Choroid plexus epithelial cell (primary cell): ENCODE data around the gene PMEPA1.
A peak's percentile ranks its signal among the peaks of the same experiment; 100 is the strongest.

Experiments
- DNase-seq: peaks from one replicate; pipeline ENCODE4 v3.0.0-alpha.2; 2010; ENCODE audit warnings: low read depth
- H3K4me3 ChIP-seq: 2 replicates; pipeline ENCODE4 v1.5.1; 2011; ENCODE audit warnings: low read depth, mild to moderate bottlenecking, control low read depth, low read length, moderate library complexity
- TF ChIP-seq, protein P1 (sequence below): conservative IDR thresholded peaks from 2 replicates; pipeline ENCODE4 v1.5.1; 2011; ENCODE audit warnings: low read depth, mild to moderate bottlenecking, control low read depth, inconsistent platforms, low read length, moderate library complexity

Gene PMEPA1, protein sequence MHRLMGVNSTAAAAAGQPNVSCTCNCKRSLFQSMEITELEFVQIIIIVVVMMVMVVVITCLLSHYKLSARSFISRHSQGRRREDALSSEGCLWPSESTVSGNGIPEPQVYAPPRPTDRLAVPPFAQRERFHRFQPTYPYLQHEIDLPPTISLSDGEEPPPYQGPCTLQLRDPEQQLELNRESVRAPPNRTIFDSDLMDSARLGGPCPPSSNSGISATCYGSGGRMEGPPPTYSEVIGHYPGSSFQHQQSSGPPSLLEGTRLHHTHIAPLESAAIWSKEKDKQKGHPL

DNA sequence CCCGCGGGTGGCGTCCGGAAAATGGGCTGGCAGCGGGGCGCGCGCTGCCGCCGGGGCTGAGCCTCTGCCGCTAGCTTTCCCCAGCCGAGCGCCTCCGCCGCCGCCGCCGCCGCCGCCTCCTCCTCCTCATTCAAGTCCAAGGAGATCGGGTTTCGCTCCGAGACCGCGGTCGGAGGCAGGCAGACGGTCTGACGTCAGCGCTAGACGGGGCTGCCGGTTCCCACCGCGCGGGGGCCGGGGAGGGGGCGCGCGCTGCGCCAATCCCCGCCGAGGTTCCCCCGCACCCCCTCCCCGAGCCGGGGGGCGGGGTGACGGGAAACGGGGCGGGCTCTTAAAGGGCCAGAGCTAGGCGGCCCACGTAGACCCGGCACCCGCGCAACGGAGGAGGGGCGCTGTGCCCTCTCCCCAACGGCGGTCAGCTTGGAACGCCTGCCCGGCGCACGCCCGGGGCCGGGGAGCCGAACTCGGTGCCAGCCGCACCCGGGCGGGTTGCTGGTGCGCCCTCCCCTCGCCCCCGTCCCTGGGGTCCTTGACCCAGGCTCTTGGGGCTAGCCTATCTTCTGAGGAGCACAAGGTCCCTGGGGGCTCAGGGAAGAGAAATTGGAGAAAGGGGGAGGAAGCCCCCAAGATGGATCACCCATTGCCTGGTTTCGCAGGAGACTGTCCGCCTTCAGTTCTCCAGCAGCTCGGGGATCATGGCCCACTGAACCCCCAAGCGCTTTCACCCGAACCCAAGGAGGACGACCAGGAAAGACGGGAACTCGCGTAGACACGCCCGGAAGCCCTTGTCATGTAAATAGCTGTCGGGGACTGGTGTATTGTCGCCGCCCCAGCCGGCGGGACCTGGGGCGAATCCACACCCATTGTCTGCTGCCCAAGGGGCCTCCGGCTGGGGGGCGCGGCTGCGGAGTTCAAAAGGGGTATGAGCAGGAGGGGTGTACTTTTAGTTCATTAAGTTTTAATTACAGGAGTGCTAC is at the start of gene PMEPA1:
TSS of gene PMEPA1 (minus strand) at position 193 of the 977 bp plus-strand sequence. CDS start 433 bp downstream, outside the sequence.
- peak within 1 kb of the TSS; percentile 81 for H3K4me3 ChIP-seq
- TF ChIP-seq, protein P1, sequence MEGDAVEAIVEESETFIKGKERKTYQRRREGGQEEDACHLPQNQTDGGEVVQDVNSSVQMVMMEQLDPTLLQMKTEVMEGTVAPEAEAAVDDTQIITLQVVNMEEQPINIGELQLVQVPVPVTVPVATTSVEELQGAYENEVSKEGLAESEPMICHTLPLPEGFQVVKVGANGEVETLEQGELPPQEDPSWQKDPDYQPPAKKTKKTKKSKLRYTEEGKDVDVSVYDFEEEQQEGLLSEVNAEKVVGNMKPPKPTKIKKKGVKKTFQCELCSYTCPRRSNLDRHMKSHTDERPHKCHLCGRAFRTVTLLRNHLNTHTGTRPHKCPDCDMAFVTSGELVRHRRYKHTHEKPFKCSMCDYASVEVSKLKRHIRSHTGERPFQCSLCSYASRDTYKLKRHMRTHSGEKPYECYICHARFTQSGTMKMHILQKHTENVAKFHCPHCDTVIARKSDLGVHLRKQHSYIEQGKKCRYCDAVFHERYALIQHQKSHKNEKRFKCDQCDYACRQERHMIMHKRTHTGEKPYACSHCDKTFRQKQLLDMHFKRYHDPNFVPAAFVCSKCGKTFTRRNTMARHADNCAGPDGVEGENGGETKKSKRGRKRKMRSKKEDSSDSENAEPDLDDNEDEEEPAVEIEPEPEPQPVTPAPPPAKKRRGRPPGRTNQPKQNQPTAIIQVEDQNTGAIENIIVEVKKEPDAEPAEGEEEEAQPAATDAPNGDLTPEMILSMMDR = no peak
- DNase-seq = peak; percentile 98

DNA sequence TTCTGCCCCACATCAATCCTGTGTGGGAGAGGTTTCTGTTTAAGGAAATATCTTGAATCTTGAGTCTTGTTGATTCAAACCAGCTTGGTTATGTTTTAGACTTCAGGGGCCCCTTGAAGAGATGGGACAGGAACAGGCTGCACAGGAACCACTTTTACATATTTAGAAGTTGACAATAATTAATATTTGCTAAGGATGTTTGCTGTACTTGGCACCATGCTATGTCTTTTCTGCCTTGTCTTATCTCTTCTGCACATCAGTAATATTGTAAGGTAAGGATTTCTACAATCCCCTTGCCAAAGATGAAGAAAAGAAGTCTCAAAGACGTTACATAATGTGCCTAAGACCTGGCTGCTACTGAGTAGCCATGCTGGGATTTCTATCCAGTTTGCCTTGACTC is 48.0 kb upstream of the PMEPA1 start:
- H3K4me3 ChIP-seq = no peak overlapping the region
- TF ChIP-seq, protein P1 = no peak
- no peak for DNase-seq

DNA sequence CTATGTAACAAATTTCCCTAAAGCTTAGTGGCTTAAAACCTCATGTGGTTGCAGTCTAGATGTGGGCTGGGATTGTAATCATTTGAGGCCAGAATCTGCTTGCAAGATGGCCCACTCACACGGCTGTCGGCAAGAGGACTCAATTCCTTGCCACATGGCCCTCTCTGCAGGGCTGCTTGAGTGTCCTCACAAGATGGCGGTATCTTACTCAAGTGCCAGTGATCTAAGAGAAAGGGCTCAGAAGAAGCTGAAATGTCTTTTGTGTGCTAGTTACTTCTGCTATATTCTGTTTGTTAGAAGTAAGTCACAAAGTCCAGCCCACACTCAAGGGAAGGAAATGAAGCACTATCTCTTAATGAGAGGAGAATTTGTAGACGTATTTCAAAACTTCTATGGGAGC is 47.1 kb upstream of the PMEPA1 start:
- no peak for DNase-seq
- no peak overlapping the region for H3K4me3 ChIP-seq
- TF ChIP-seq, protein P1 = no peak

DNA sequence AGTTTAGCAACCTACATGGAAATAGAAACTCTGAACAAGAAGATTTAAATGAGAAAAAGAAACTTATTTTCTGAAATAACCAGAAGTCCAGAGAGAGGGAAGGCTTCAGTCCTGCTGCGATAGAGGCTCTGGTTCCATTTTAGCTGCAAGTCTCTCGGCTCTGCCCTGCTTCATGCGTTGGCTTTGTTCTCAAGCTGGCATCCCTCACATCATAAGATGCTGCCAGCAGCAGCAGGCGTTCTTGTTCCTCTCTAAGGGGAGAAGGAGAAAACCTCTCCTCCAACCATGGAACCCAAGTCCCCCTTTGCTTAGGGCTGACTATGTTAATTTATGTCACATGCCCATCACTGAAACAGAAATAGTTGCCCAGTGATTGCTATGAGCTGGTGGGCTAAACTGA is 46.4 kb upstream of the PMEPA1 start:
- DNase-seq = no peak
- TF ChIP-seq, protein P1 = no peak
- no peak overlapping the region for H3K4me3 ChIP-seq

DNA sequence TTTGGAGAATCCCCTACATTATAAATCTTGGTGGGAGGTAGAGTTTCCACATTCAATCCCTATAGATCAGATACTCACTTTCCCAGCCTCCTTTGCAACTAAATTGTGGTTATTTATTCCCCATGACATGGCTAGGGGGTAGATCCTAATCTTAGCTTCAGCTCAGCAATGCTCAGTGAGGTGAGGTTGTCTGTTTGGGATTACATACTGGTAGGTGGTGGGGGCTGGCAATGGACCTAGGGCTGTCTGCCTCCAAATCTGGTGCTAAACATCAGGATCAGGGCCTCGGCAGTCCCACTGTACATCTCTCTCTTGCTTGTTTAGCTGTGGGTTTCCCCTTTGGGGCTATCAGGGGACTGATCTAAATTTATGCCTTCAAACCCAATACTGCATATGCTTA is 45.8 kb upstream of the PMEPA1 start:
- TF ChIP-seq, protein P1 = no peak
- no peak for DNase-seq

DNA sequence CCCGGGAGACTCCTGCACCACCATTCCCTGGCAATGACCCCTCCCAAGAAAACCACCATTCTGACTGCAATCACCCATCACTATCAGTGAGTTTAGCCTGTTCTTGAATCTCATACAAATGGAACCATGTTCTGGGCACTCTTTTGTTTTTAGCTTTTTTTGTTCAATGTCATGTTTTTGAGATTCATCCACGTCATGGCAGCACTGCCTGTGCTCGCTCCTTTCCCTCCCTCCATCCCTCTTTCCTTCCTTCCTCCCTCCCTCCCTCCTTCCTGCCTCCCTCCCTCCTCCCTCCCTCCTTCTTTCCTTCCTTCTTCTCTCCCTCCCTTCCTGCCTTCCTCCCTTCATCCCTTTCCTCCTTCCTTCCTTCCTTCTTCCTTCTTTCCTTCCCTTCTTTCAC is 44.4 kb upstream of the PMEPA1 start:
- no peak for DNase-seq
- TF ChIP-seq, protein P1 = no peak
- H3K4me3 ChIP-seq = no peak overlapping the region

More for the DNA sequence above, 45.8 kb upstream of the PMEPA1 start:
- H3K4me3 ChIP-seq = no peak overlapping the region
